GM08714 (cell line): Measurements from ENCODE around the gene GABRD.

Experiments used
- H3K4me3 ChIP-seq: fragments of 200-500 bp; sonication (Bioruptor generic); 2 replicates; pipeline ENCODE4 v1.5.1; 2014; ENCODE audit warnings: mild to moderate bottlenecking, low read length, inconsistent platforms
- ZNF274 ChIP-seq: IDR thresholded peaks from 2 replicates; pipeline ENCODE4 v1.6.1; 2012; ENCODE audit warnings: mild to moderate bottlenecking, low read depth, low read length

The GABRD gene

DNA sequence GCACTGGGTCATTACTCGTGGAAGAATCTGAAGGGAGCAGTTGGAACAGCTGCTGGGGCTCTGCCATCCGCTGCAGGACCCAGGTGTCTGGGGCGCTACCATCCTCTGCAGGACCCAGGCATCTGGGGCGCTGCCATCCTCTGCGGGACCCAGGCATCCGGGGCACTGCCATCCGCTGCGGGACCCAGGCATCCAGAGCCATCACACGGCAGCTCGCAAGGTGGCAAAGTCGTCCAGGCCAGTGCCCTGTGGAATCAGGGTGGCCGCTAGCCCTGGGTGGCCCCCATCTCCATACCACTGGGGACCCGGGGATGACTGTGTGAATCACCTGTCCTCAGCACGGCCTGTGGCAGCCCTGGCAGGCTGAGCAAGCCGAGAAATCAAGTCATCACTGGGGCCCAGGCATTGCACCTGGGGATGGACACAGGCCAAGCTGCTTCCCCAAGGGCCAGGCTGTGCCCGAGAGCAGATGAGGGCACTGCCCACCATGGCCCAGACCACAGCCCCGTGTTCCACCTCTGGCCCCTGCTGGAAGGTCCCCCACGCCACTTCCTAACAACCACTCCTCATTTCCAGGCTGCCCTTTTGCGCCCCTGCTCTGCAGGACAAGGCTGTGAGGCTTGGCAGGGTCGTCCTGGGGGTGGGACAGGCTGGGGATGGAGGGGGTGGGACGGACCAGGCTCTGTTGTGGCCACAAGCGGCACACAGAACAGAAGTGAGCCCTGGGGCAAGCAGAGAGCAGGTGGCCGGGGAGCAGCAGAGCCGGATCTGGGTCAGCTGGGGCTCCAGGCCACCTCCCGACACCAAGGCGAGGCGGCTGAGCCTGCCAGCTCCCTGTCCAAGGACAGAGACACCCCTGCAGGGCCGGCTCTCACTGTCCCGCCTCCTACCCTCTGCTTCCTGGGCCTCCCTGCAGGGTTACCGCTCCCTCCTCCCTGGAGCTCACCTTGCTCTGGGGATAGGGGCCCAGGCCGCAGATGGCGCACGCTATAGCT lies 12.7 kb downstream of the GABRD start:
- TF ChIP-seq ZNF274, result no peak
- no peak overlapping the region for H3K4me3 ChIP-seq

DNA sequence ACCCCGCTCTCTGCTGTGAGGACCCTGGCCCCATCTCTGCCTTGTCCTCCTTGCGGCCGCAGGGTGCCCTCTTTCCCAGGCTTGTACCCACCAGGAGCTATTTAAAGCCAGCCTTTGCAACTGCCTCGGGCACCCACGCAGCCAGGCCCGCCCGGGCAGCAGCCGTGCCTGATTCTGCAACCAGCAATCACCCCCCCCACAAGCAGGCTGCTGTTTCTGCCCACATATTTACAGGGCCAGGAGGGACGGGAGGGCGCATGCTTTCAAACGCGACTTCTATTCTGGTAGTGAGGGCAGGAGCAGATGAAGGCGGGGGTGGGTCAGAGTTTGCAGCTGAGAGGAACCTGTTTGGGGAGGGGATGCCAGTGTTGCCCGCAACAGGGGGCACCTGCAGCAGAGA lies 13.6 kb downstream of the GABRD start:
- TF ChIP-seq ZNF274, result no peak
- no peak overlapping the region for H3K4me3 ChIP-seq

- TF ChIP-seq ZNF274, result no peak
- no peak overlapping the region for H3K4me3 ChIP-seq
Measured at GRCh38 chr1:2033165-2033564, 14.0 kb downstream of the GABRD start.

- TF ChIP-seq ZNF274, result no peak
- no peak overlapping the region for H3K4me3 ChIP-seq
Measured at GRCh38 chr1:2036287-2036686, 17.1 kb downstream of the GABRD start.

- no peak for TF ChIP-seq ZNF274
- no peak overlapping the region for H3K4me3 ChIP-seq
Measured at GRCh38 chr1:2037314-2037979, 18.3 kb downstream of the GABRD start.

DNA sequence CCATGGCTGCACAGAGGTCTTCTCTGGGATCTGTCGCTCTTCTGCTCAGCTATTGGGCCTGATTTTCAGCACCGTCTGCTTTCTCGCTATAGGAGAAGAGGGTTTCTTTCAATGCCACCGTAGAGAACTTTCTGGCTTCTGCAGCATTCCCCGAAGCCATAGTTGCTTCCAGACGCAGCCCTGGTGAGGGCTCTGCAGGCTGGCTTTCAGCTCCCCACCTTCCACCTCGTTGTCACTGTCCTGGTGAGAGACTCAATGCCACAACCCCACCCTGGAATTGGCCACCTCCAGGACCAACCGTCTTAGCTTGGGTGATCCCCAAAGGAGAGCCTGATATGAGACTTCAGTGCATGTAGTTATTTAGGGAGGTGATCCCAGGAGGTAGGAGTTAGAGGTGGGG lies 19.1 kb downstream of the GABRD start:
- no peak overlapping the region for H3K4me3 ChIP-seq

DNA sequence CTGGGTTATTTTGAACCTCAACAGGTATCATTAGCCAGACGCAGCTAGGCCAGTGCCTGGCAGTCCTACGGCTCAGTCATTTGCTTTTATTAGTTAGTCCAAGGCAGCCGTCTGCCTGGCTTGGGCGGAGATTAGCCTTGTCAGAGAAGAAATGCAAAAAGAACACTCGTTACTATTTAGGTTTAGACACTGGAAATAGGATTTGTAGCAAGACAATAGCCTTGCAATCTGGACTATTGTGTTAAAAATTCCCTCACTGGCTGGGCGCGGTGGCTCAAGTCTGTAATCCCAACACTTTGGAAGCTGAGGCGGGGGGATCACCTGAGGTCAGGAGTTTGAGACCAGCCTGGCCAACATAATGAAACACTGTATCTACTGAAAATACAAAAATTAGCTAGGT lies 20.1 kb downstream of the GABRD start:
- H3K4me3 ChIP-seq, result no peak overlapping the region
- TF ChIP-seq ZNF274, result no peak

More for the DNA sequence above, 19.1 kb downstream of the GABRD start:
- no peak for TF ChIP-seq ZNF274

- no peak overlapping the region for H3K4me3 ChIP-seq
- TF ChIP-seq ZNF274, result no peak
Measured at GRCh38 chr1:2041305-2041704, 22.2 kb downstream of the GABRD start.

DNA sequence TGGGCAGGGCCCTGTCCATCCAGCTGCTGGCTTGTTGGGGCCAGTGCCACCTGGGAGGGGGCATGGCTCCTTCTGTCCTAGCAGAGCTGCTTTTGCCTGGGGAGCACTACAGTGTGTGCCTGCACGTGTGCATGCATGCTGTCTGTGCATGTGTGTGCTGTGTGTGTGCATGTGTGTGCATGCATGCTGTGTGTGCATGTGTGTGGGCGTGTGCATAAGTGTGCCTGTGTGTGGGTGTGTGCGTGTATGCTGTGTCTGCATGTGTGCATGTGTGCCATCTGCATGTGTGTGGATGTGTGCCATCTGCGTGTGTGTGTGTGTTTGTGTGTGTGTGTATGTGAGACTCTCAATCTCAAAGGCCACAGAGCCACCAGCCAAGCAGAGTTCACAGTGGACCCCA lies 22.7 kb downstream of the GABRD start:
- TF ChIP-seq ZNF274, result no peak
- no peak overlapping the region for H3K4me3 ChIP-seq

DNA sequence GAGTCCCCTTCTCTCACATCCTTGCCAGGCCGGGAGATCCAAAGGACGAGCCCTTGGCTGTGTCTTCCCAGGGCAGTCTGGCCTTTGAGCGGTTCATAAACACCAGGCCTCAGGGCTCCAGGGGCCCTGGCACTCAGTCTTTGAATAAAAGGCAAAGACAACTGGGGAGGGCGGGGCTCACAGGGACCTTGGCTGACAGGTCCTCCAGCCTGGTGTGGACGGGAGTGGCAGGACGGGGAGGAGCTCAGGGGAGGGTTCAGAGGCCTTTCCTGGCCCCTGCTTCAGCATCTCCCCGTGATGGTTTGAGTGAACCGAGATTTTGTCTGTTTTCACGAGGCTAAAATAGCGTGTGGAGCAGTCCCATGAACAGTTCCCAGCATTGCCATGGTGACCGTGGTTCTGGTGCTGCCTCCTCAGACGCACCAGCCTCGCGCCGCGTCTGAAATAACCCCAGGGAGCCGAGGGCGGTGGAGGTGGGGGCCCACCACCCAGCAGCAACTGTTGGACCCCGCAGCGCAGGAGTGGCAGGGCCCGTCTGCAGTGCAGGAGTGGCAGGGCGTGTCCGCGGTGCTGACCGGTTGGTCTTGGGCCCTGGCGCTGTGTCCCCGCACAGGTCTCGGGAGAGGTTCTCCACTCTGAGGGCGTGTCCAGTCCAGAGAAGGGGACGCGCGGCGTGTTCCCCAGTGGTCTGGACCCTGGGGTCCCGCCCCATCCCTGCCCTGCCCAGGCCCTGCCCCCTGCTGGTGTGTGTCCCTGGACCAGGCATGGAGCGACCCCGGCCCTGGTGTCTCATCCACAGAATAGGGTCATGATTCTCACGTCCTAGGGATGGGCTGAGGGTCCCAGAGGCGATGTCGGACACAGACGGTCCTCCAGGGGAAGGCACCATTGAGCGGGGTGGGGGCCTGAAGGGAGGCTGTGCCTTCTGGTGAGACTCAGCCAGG lies 24.0 kb downstream of the GABRD start:
- no peak for TF ChIP-seq ZNF274

GRCh38 chr1:2043886-2044285 lies 24.7 kb downstream of the GABRD start:
- H3K4me3 ChIP-seq, result no peak overlapping the region
- TF ChIP-seq ZNF274, result no peak

More for the DNA sequence above, 24.0 kb downstream of the GABRD start:
- no peak overlapping the region for H3K4me3 ChIP-seq

- TF ChIP-seq ZNF274, result no peak
- H3K4me3 ChIP-seq, result no peak overlapping the region
Measured at GRCh38 chr1:2044510-2045319, 25.6 kb downstream of the GABRD start.

GRCh38 chr1:2045468-2046173 lies 26.5 kb downstream of the GABRD start:
- no peak overlapping the region for H3K4me3 ChIP-seq
- TF ChIP-seq ZNF274, result no peak
